HepG2 (cell line): ENCODE measurements around the gene DCAKD. TPM values are rescaled to one million over a fixed set of nuclear protein-coding genes. Genes with fewer than 3 reads are reported as not detected.

ENCODE experiments used
- ATAC-seq: fragments of 200-7000 bp; cut with Tn5 transposase; 3 replicates; pipeline ENCODE4 v1.9.1; 2020; ENCODE audit warnings: mild to moderate bottlenecking, moderate library complexity
- BruUV-seq: library from RNA; stranded (reverse); fragments of 400-500 nt; replicated peaks from 2 replicates; lab custom pipeline; 2021; lab: Mats Ljungman, UMichigan
- CTCF ChIA-PET: fragments of 300-600 bp; formaldehyde crosslinking; extraction: SDS; loops from one replicate; lab custom pipeline; 2021; ENCODE audit warnings: low total read pairs, inconsistent platforms, low intra/inter-chr PET ratio; lab: Yijun Ruan, JAX
- POLR2A ChIA-PET: fragments of 350-600 bp; sonication (Branson Sonifier 250); formaldehyde crosslinking; loops from one replicate; lab custom pipeline; 2020; ENCODE audit warnings: antibody characterized with exemption, inconsistent platforms; lab: Yijun Ruan, JAX
- DNase-seq: peaks from one replicate; pipeline ENCODE4 v3.0.0-alpha.2; 2015; ENCODE audit warnings: low spot score
- FAIRE-seq: peaks from 3 replicates; lab custom pipeline; 2011; peaks lifted over from hg19 to GRCh38; lab: Jason Lieb, UNC
- H2AFZ ChIP-seq: one replicate; pipeline ENCODE4 v1.6.1; 2011; ENCODE audit warnings: low read length, inconsistent platforms
- H3K27ac ChIP-seq: fragments of 300-600 bp; 3 replicates; pipeline ENCODE4 v1.8.0; 2011; ENCODE audit warnings: mixed run types, mild to moderate bottlenecking, mixed read lengths, low read length, inconsistent platforms; ENCODE audit not compliant: insufficient read depth; ENCODE audit errors: extremely low read length
- H3K27me3 ChIP-seq, 2 experiments: fragments of 200-600 bp in 1 of 2; 2 replicates in 1 of 2; 3 replicates in 1 of 2; pipeline versions ENCODE4 v1.6.0 to v1.8.0; 2011; ENCODE audit warnings: low read length in 2 of 2, mild to moderate bottlenecking in 2 of 2, moderate library complexity in 2 of 2, inconsistent platforms in 1 of 2; ENCODE audit not compliant: insufficient read depth in 2 of 2, control insufficient read depth in 1 of 2
- H3K36me3 ChIP-seq, 2 experiments: fragments of 200-600 bp in 1 of 2; replicated peaks in 1 of 2; 2 replicates in 1 of 2; 3 replicates in 1 of 2; pipeline versions ENCODE4 v1.5.1 to v1.8.0; 2011; ENCODE audit warnings: low read length in 2 of 2, inconsistent platforms in 1 of 2; ENCODE audit not compliant: insufficient read depth in 2 of 2, control insufficient read depth in 1 of 2
- H3K4me1 ChIP-seq: 2 replicates; pipeline ENCODE4 v1.5.1; 2012; ENCODE audit warnings: low read length, inconsistent platforms; ENCODE audit not compliant: insufficient read depth
- H3K4me2 ChIP-seq: 2 replicates; pipeline ENCODE4 v1.6.0; 2011; ENCODE audit warnings: low read depth, low read length, inconsistent platforms
- H3K4me3 ChIP-seq, 3 experiments: fragments of 200-600 bp in 1 of 3; sonication (generic), shearing (Covaris generic) in 1 of 3; replicated peaks in 1 of 3; 2 replicates each; pipeline ENCODE4 v1.5.1; 2011 to 2016; ENCODE audit warnings: low read length in 3 of 3, inconsistent platforms in 2 of 3, low read depth in 2 of 3, mild to moderate bottlenecking in 2 of 3, control low read depth in 1 of 3, mixed read lengths in 1 of 3; ENCODE audit not compliant: insufficient read depth in 1 of 3
- H3K79me2 ChIP-seq: one replicate; pipeline ENCODE4 v1.6.1; 2011; ENCODE audit warnings: low read length, inconsistent platforms; ENCODE audit not compliant: insufficient read depth
- H3K9ac ChIP-seq: 2 replicates; pipeline ENCODE4 v1.6.0; 2011; ENCODE audit warnings: mild to moderate bottlenecking, low read depth, low read length, inconsistent platforms; ENCODE audit not compliant: insufficient read depth
- H3K9me3 ChIP-seq: 2 replicates; pipeline ENCODE4 v1.5.1; 2012; ENCODE audit warnings: mild to moderate bottlenecking, low read length
- H4K20me1 ChIP-seq: 2 replicates; pipeline ENCODE4 v1.6.0; 2011; ENCODE audit warnings: inconsistent platforms, mild to moderate bottlenecking, low read length, moderate library complexity; ENCODE audit not compliant: insufficient read depth
- EP300 ChIP-seq, 3 experiments: sonication (generic) in 1 of 3; formaldehyde crosslinking in 1 of 3; IDR thresholded peaks; 2 replicates each; pipeline versions ENCODE4 v1.5.1 to v1.6.1; 2011 to 2020; ENCODE audit warnings: low read depth in 2 of 3, low read length in 2 of 3, borderline replicate concordance in 1 of 3, improper control_type of control experiment in 1 of 3, mild to moderate bottlenecking in 1 of 3, missing genetic modification reagents in 1 of 3, moderate library complexity in 1 of 3
- ERF ChIP-seq: IDR thresholded peaks from 2 replicates; pipeline ENCODE4 v1.6.1; 2018; ENCODE audit warnings: missing biosample characterization, missing genetic modification reagents
- HNF4A ChIP-seq: sonication (generic); formaldehyde crosslinking; IDR thresholded peaks from 2 replicates; pipeline ENCODE4 v1.4.0; 2020; ENCODE audit warnings: missing genetic modification reagents
- MAX ChIP-seq: IDR thresholded peaks from 2 replicates; pipeline ENCODE4 v1.6.1; 2012; ENCODE audit warnings: inconsistent platforms
- MYC ChIP-seq: sonication (generic); formaldehyde crosslinking; IDR thresholded peaks from 2 replicates; pipeline ENCODE4 v1.9.0; 2021; ENCODE audit warnings: missing genetic modification reagents, borderline replicate concordance
- NFAT5 ChIP-seq: sonication (generic); formaldehyde crosslinking; IDR thresholded peaks from 2 replicates; pipeline ENCODE4 v1.4.0; 2020; ENCODE audit warnings: missing genetic modification reagents
- NONO ChIP-seq, 2 experiments: fragments of 450-650 bp in 1 of 2; sonication (generic) in 1 of 2; formaldehyde crosslinking in 1 of 2; IDR thresholded peaks in 1 of 2; conservative IDR thresholded peaks in 1 of 2; 2 replicates each; pipeline versions ENCODE4 v1.6.1 to v1.8.0; 2017 to 2022; ENCODE audit warnings: mild to moderate bottlenecking in 1 of 2, missing genetic modification reagents in 1 of 2, moderate library complexity in 1 of 2
- PPARG ChIP-seq: conservative IDR thresholded peaks from 2 replicates; pipeline ENCODE4 v1.6.1; 2016; ENCODE audit warnings: missing biosample characterization, missing genetic modification reagents
- RXRA ChIP-seq: sonication (generic); formaldehyde crosslinking; IDR thresholded peaks from 2 replicates; pipeline ENCODE4 v1.5.1; 2020; ENCODE audit warnings: missing genetic modification reagents
- RXRB ChIP-seq: IDR thresholded peaks from 2 replicates; pipeline ENCODE4 v1.6.1; 2016; ENCODE audit warnings: borderline replicate concordance, missing genetic modification reagents, missing compliant biosample characterization
- SAFB2 ChIP-seq: sonication (generic); formaldehyde crosslinking; IDR thresholded peaks from 2 replicates; pipeline ENCODE4 v1.5.1; 2020; ENCODE audit warnings: missing genetic modification reagents, low read depth, mild to moderate bottlenecking, borderline replicate concordance
- SOX5 ChIP-seq: IDR thresholded peaks from 2 replicates; pipeline ENCODE4 v1.6.1; 2016; ENCODE audit warnings: borderline replicate concordance
- SPEN ChIP-seq: sonication (generic); formaldehyde crosslinking; IDR thresholded peaks from 2 replicates; pipeline ENCODE4 v1.5.1; 2020; ENCODE audit warnings: low read depth, mild to moderate bottlenecking, missing genetic modification reagents
- ZNF17 ChIP-seq: sonication (generic); formaldehyde crosslinking; IDR thresholded peaks from 2 replicates; pipeline ENCODE4 v1.5.0; 2020; ENCODE audit warnings: mild to moderate bottlenecking, missing genetic modification reagents
- ZNF292 ChIP-seq: sonication (generic); formaldehyde crosslinking; IDR thresholded peaks from 2 replicates; pipeline ENCODE4 v1.8.1; 2022; ENCODE audit warnings: mild to moderate bottlenecking, low read depth, missing genetic modification reagents, borderline replicate concordance
- ZNF549 ChIP-seq: sonication (generic); formaldehyde crosslinking; IDR thresholded peaks from 2 replicates; pipeline ENCODE4 v1.5.0; 2020; ENCODE audit warnings: missing genetic modification reagents
- ZNF784 ChIP-seq: sonication (generic); formaldehyde crosslinking; IDR thresholded peaks from 2 replicates; pipeline ENCODE4 v1.5.1; 2020; ENCODE audit warnings: missing genetic modification reagents, mild to moderate bottlenecking, borderline replicate concordance
- whole genome bisulfite sequencing: methylation state at CpG from one replicate; pipeline ENCODE4 v1.1.6; 2017; ENCODE audit warnings: low lambda C conversion rate; 5-methylcytosine and 5-hydroxymethylcytosine counted together
- in situ Hi-C: cut with HindIII; loops from 2 replicates; pipeline ENCODE4 v1.10.0; 2017; ENCODE audit warnings: low pct_unique_long_range_greater_than_20kb; ENCODE audit not compliant: extremely low pct_ligation_motif_present
- intact Hi-C: fragments of 100-400 bp; cut with micrococcal nuclease; formaldehyde crosslinking; loops from one replicate; pipeline ENCODE4 v1.10.0; 2022; ENCODE audit not compliant: unreplicated experiment
- polyA plus RNA-seq, 8 experiments: library from polyadenylated mRNA; depleted of rRNA in 3 of 8; stranded (reverse) in 7 of 8; unstranded in 1 of 8; fragments of >200 nt; fragmentation: Illumina TruSeq in 4 of 8; extraction: Trizol in 4 of 8; gene quantifications; 2 replicates each; pipeline versions ENCODE4 v1.2.1 to v1.2.3, GENCODE V29; 2011 to 2016; ENCODE audit warnings: low read depth in 4 of 8, missing spikeins in 1 of 8, mixed read lengths in 1 of 8; ENCODE audit not compliant: insufficient read depth in 1 of 8
- total RNA-seq, 5 experiments: library from RNA; depleted of rRNA; stranded (reverse); fragments of >200 nt; fragmentation: Illumina TruSeq; extraction: Trizol; gene quantifications; 2 replicates each; pipeline ENCODE4 v1.2.3, GENCODE V29; 2016; ENCODE audit warnings: low read depth in 1 of 5

Gene DCAKD
- total and polyA plus RNA-seq, 2 of the 13 experiments (the other 11 are each of a cell fraction or from before 2014, with no cell fraction given) = 25.9 to 29.2 TPM

- Histone ChIP-seq H3K4me2 (peak overlapping the region; percentile 33), H3K79me2 (peaks cover 31% of the 10 kb centered on the region), H3K36me3 (no peaks in the 10 kb centered on the region; a peak in 1 of 5 replicates), H4K20me1 (no peaks in the 10 kb centered on the region), H3K27ac (peak overlapping the region; percentile 64), H3K9ac (peak overlapping the region; percentile 48), H3K27me3 (no peaks in the 10 kb centered on the region), H3K9me3 (no peaks in the 10 kb centered on the region), H2AFZ (no peak overlapping the region), H3K4me3 (no peak overlapping the region), H3K4me1 (peaks cover 56% of the 10 kb centered on the region)
- no peak for FAIRE-seq
- POLR2A ChIA-PET = no interaction called here
- intact Hi-C loops = no loop called here
- peak; percentile 66 for ATAC-seq
- WGBS = 76% methylated on average over 18 of the region's 18 CpGs
- in situ Hi-C loops = no loop called here
- peak; percentile 69 for DNase-seq
- BruUV-seq = no TSS peak
- CTCF ChIA-PET = no interaction called here
- TF ChIP-seq RXRB (CRISPR knock-in tag) (peak; percentile 51; the same call in 1 of the 2 replicates), RXRA (CRISPR knock-in tag) (peak; percentile 49; the same call in 1 of the 2 replicates), ZNF292 (CRISPR knock-in tag) (peak; percentile 54; the same call in 1 of the 2 replicates), MYC (CRISPR knock-in tag) (no peak; the same call in 1 of the 2 replicates), SOX5 (CRISPR knock-in tag) (peak; percentile 37; the same call in 1 of the 2 replicates), PPARG (CRISPR knock-in tag) (peak; percentile 53; the same call in 1 of the 2 replicates), EP300 (IDR thresholded peaks at IDR 0.05; ENCODE audit: low read depth in 2 of 2, low read length in 2 of 2) (peak in 1 of 2 experiments; percentile 7; a peak in 1 of 4 replicates), EP300 (CRISPR knock-in tag; IDR thresholded peaks at IDR 0.05; ENCODE audit: borderline replicate concordance) (no peak), SAFB2 (CRISPR knock-in tag) (no peak), SPEN (peak; percentile 68; the same call in 1 of the 2 replicates), ERF (CRISPR knock-in tag) (peak; percentile 53; the same call in 1 of the 2 replicates), ZNF784 (CRISPR knock-in tag) (no peak), ZNF549 (CRISPR knock-in tag) (no peak), MAX (peak; percentile 19; the same call in 1 of the 2 replicates), ZNF17 (CRISPR knock-in tag) (no peak), HNF4A (CRISPR knock-in tag) (0 out of 2 replicates have a peak, but pooled peaks have one; percentile 8), NFAT5 (CRISPR knock-in tag) (no peak), NONO (IDR thresholded peaks at IDR 0.05) (no peak), NONO (CRISPR knock-in tag; conservative IDR thresholded peaks at IDR 0.05) (0 out of 2 replicates have a peak, but pooled peaks have one; percentile 53)
These were observed 7.5 kb downstream of the DCAKD start for GRCh38 chr17:45043813-45044540.
